Thyroid gland (tissue), 4 donors: ENCODE results near the gene GANC. TPM values are rescaled to one million over a fixed set of nuclear protein-coding genes. Genes with fewer than 3 reads are reported as not detected.

Experiments
- DNase-seq, 2 donors: peaks; one replicate each; pipeline ENCODE4 v3.0.0-alpha.2; 2019
- H3K27ac ChIP-seq, 3 donors: fragments of 200-600 bp; sonication (generic); 1 replicate in 2 of 3; 2 replicates in 1 of 3; pipeline ENCODE4 v1.5.1; 2016 to 2019; ENCODE audit warnings: mild to moderate bottlenecking in 1 of 3, moderate library complexity in 1 of 3
- H3K27me3 ChIP-seq: fragments of 200-600 bp; sonication (generic); one replicate; pipeline ENCODE4 v1.5.1; 2019
- H3K36me3 ChIP-seq, 2 donors: fragments of 200-600 bp; sonication (generic); one replicate each; pipeline ENCODE4 v1.5.1; 2016 to 2019
- H3K4me1 ChIP-seq, 2 donors: fragments of 200-600 bp; sonication (generic); one replicate each; pipeline ENCODE4 v1.5.1; 2017 to 2019
- H3K4me3 ChIP-seq, 3 donors: fragments of 200-600 bp; sonication (generic); replicated peaks in 1 of 3; 1 replicate in 2 of 3; 2 replicates in 1 of 3; pipeline ENCODE4 v1.5.1; 2016; ENCODE audit warnings: mild to moderate bottlenecking in 1 of 3
- H3K9me3 ChIP-seq: fragments of 200-600 bp; sonication (generic); one replicate; pipeline ENCODE4 v1.5.1; 2017
- POLR2A ChIP-seq, 2 donors: fragments of 450-650 bp; IDR thresholded peaks; one replicate each; pipeline ENCODE4 v1.6.1; 2017; ENCODE audit warnings: antibody characterized with exemption in 2 of 2, mild to moderate bottlenecking in 2 of 2, moderate library complexity in 1 of 2
- WGBS, 2 donors: methylation state at CpG; one replicate each; pipeline ENCODE4 v1.1.5; 2017; 5-methylcytosine and 5-hydroxymethylcytosine counted together
- intact Hi-C: fragments of 100-400 bp; cut with DNase I; formaldehyde crosslinking; loops from one replicate; pipeline ENCODE4 v1.15.1; 2023
- total RNA-seq, 4 donors: library from RNA; depleted of rRNA; stranded (reverse); fragments of >200 nt; gene quantifications; one replicate each; pipeline ENCODE4 v1.2.3, GENCODE V29; 2016
- TF ChIP-seq, protein P1 (sequence below), 6 experiments: fragments of 200-600 bp in 3 of 6; fragments of 450-650 bp in 3 of 6; sonication (generic) in 3 of 6; IDR thresholded peaks; one replicate each; pipeline ENCODE4 v1.5.1; 2016 to 2019; ENCODE audit warnings: antibody characterized with exemption in 6 of 6, mild to moderate bottlenecking in 2 of 6, inconsistent platforms in 1 of 6, moderate library complexity in 1 of 6

Gene GANC
- total RNA-seq, 4 donors from 2014 or later, result 19.9 to 49.4 (median 22.2) TPM

DNA sequence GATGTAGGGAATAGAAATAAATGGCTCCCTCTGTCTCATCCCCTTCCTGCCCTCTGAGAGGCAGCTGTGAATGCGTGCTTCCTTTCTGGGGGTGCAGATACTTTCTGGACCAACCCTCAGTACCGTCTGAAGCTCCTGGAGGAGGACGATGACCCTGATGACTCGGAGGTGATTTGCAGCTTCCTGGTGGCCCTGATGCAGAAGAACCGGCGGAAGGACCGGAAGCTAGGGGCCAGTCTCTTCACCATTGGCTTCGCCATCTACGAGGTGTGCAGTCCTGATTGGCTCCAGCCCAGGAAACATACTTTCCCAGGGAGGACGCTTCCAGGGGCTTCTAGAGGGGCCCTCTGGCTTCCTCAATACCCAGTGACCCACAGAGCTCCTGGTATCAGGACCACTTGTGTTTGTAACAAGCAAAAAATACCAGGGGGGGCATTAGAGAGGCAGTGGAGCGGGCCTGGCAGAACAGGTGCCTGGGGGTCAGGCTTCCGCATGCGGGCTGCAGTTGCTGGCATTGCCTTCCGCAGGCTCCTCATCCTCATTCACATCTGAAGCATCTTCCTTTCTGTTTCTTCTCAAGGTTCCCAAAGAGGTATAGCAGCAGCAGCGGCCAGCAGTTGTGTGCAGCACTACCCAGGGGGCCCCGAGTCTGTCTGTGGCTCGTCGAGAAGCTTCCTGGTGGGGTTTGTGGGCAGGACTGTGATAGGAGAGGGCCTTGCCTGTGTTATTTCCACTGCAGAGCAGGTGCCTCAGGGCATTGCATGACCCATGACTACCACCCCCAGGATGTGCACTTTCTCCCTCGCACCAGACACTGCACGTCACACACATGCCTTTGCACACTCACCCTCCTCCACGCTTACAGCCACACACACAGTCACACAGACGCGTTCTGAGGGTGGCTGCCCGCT, 128.8 kb downstream of the GANC start:
- TF ChIP-seq POLR2A (IDR thresholded peaks at IDR 0.05), result no peak
- TF ChIP-seq, protein P1, sequence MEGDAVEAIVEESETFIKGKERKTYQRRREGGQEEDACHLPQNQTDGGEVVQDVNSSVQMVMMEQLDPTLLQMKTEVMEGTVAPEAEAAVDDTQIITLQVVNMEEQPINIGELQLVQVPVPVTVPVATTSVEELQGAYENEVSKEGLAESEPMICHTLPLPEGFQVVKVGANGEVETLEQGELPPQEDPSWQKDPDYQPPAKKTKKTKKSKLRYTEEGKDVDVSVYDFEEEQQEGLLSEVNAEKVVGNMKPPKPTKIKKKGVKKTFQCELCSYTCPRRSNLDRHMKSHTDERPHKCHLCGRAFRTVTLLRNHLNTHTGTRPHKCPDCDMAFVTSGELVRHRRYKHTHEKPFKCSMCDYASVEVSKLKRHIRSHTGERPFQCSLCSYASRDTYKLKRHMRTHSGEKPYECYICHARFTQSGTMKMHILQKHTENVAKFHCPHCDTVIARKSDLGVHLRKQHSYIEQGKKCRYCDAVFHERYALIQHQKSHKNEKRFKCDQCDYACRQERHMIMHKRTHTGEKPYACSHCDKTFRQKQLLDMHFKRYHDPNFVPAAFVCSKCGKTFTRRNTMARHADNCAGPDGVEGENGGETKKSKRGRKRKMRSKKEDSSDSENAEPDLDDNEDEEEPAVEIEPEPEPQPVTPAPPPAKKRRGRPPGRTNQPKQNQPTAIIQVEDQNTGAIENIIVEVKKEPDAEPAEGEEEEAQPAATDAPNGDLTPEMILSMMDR (IDR thresholded peaks at IDR 0.05), result no peak
- no peak for DNase-seq
- Histone ChIP-seq H3K9me3 (no peaks in the 10 kb centered on the region), H3K4me3 (no peak overlapping the region), H3K27ac (no peak overlapping the region), H3K36me3 (no peaks in the 10 kb centered on the region), H3K27me3 (no peaks in the 10 kb centered on the region), H3K4me1 (no peaks in the 10 kb centered on the region)
- WGBS, 2 donors, result 84 to 89% methylated on average over 24 of the region's 24 CpGs
- intact Hi-C loops, result no loop called here

DNA sequence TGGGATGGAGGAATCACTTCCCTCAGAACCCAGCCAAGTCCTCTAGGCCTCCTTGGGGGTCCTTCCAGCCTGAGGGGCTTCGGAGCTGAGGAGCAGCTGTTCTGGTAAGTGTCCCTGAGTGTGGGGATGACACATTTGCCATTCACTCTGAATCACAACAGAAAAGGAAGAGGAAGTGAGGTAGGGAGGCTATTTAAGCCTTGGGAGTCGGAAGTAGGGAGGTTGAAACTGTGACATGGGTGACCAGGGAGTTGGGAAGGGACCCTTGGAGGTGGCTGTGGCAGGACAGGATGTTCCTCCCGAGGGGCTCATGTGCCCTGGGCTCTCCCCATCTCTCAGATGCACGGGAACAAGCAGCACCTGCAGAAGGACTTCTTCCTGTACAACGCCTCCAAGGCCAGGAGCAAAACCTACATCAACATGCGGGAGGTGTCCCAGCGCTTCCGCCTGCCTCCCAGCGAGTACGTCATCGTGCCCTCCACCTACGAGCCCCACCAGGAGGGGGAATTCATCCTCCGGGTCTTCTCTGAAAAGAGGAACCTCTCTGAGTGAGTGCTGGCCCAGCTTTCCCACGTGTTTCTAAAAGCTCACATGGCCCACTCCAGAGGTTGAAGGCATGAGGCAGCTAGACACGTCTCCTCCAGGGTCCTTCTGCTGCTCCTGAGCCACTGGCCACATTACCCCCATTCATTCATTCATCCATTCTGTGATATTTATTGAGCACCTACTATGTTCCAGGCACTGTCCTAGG, 129.6 kb downstream of the GANC start:
- intact Hi-C loops, result no loop called here
- H3K4me1 ChIP-seq, result no peaks in the 10 kb centered on the region
- 87 to 91% methylated on average over 12 to 15 of the region's 15 CpGs for WGBS, 2 donors
- TF ChIP-seq, protein P1 (IDR thresholded peaks at IDR 0.05), result no peak
- no peak for TF ChIP-seq POLR2A (IDR thresholded peaks at IDR 0.05)
- DNase-seq, result no peak
- H3K9me3 ChIP-seq, result no peaks in the 10 kb centered on the region
- H3K4me3 ChIP-seq, result no peak overlapping the region
- H3K36me3 ChIP-seq, result no peaks in the 10 kb centered on the region
- H3K27ac ChIP-seq, result no peak overlapping the region
- H3K27me3 ChIP-seq, result no peaks in the 10 kb centered on the region

DNA sequence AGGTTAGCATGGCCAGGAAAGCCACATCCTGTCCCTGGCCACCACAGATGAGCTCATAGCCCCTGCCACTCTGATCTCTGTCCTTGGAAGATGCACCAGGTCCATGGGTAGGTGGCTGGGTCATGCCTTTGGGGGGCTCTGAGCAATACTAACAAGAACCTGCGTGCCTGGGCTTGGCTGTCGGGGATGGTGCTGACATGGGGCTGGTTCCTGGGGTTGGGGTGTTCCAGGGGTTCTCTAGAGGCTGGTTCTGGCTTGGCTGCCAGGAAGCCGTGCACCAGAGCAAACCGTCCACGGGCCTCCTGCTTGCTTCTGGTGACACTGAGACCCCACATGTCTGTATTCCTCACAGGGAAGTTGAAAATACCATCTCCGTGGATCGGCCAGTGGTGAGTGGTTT, 130.4 kb downstream of the GANC start:
- H3K4me1 ChIP-seq, result no peaks in the 10 kb centered on the region
- no peak overlapping the region for H3K4me3 ChIP-seq
- no peak for DNase-seq
- WGBS, 2 donors, result 89 to 92% methylated on average over 7 of the region's 7 CpGs
- H3K36me3 ChIP-seq, result no peaks in the 10 kb centered on the region
- TF ChIP-seq POLR2A (IDR thresholded peaks at IDR 0.05), result no peak
- TF ChIP-seq, protein P1 (IDR thresholded peaks at IDR 0.05), result no peak
- H3K27me3 ChIP-seq, result no peaks in the 10 kb centered on the region
- intact Hi-C loops, result no loop called here
- H3K27ac ChIP-seq, result no peak overlapping the region
- no peaks in the 10 kb centered on the region for H3K9me3 ChIP-seq

DNA sequence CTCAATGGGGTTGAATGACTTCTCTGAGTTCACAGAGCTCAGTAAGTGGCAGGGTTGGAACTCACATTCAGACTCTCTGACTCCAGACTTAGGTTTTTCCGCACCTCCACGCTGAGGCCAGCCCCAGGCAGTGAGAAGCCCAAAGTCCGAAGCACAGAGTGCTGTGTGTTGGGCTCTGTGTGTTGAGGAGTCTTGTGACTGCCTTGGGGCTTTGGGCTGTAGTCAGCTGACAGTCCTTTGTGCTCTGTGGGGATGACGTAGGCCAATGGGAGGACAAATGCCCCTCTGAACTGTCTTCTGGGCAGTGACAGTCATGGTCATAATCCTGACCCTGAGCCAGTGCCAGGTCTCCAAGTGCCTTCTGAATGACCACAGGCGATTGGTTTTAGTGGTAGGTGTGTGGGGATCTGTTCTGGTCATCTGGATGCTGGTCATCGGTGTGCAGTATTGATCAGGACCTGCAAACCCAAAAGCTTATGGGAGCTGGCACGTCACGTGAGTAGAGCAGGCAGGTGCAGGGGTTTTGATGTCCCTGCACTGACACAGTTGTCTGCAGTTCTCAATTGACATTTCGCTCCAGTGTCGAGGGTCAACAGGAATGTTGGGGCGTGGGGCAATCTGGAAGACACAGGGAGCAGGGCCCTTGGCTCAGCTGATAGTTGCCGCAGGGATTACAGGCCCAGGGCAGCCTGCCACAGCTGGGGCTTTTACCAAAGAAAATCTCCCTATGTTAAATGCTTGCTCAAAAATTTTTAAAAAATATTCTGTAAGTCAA, 131.6 kb downstream of the GANC start:
- WGBS, 2 donors, result 83 to 93% methylated on average over 12 of the region's 12 CpGs
- no peak for TF ChIP-seq POLR2A (IDR thresholded peaks at IDR 0.05)
- TF ChIP-seq, protein P1 (IDR thresholded peaks at IDR 0.05), result no peak
- no peak overlapping the region for H3K27ac ChIP-seq
- H3K4me3 ChIP-seq, result no peak overlapping the region
- intact Hi-C loops, result no loop called here
- no peaks in the 10 kb centered on the region for H3K36me3 ChIP-seq
- H3K4me1 ChIP-seq, result no peaks in the 10 kb centered on the region
- DNase-seq, result no peak
- H3K9me3 ChIP-seq, result no peaks in the 10 kb centered on the region
- H3K27me3 ChIP-seq, result no peaks in the 10 kb centered on the region
